Endodermal cell (in vitro differentiated cells): ENCODE measurements around the gene PSTPIP1. TPM values are rescaled to one million over a fixed set of nuclear protein-coding genes. Genes with fewer than 3 reads are reported as not detected.

ENCODE experiments used
- DNase-seq: peaks from one replicate; pipeline ENCODE4 v3.0.0-alpha.2; 2017
- H3K27ac ChIP-seq: 2 replicates; pipeline ENCODE4 v1.5.1; 2013; ENCODE audit warnings: mild to moderate bottlenecking, low read depth, low read length, moderate library complexity
- H3K27me3 ChIP-seq: 2 replicates; pipeline ENCODE4 v1.6.1; 2013; ENCODE audit warnings: mild to moderate bottlenecking, low read length, moderate library complexity; ENCODE audit not compliant: insufficient read depth, control insufficient read depth, poor library complexity, severe bottlenecking
- H3K36me3 ChIP-seq: 2 replicates; pipeline ENCODE4 v1.7.0; 2013; ENCODE audit warnings: mild to moderate bottlenecking, low read length, moderate library complexity; ENCODE audit not compliant: control insufficient read depth, insufficient read depth
- H3K4me1 ChIP-seq: one replicate; pipeline ENCODE4 v1.7.0; 2013; ENCODE audit warnings: low read length; ENCODE audit not compliant: control insufficient read depth, insufficient read depth
- H3K4me3 ChIP-seq: 2 replicates; pipeline ENCODE4 v1.5.1; 2013; ENCODE audit warnings: mild to moderate bottlenecking, low read length, moderate library complexity
- H3K9ac ChIP-seq: 2 replicates; pipeline ENCODE4 v1.6.1; 2013; ENCODE audit warnings: mild to moderate bottlenecking, low read length, moderate library complexity; ENCODE audit not compliant: poor library complexity, severe bottlenecking; ENCODE audit errors: extremely low read depth
- H3K9me3 ChIP-seq: 2 replicates; pipeline ENCODE4 v1.6.1; 2013; ENCODE audit warnings: mild to moderate bottlenecking, low read length, moderate library complexity; ENCODE audit not compliant: control insufficient read depth
- H3K27ac Mint-ChIP-seq: 2 replicates; pipeline ENCODE4 v1.8.0; 2020; ENCODE audit warnings: mixed read lengths
- H3K27me3 Mint-ChIP-seq: 2 replicates; pipeline ENCODE4 v1.8.0; 2021; ENCODE audit warnings: mild to moderate bottlenecking, mixed read lengths; ENCODE audit not compliant: insufficient read depth
- H3K36me3 Mint-ChIP-seq: 2 replicates; pipeline ENCODE4 v1.8.0; 2020; ENCODE audit warnings: low read depth, mixed read lengths
- H3K4me1 Mint-ChIP-seq: 2 replicates; pipeline ENCODE4 v1.8.0; 2020; ENCODE audit warnings: mixed read lengths
- H3K4me3 Mint-ChIP-seq: 2 replicates; pipeline ENCODE4 v1.8.0; 2020; ENCODE audit warnings: mild to moderate bottlenecking, moderate library complexity, mixed read lengths
- H3K9me3 Mint-ChIP-seq: 2 replicates; pipeline ENCODE4 v1.8.0; 2020; ENCODE audit warnings: mild to moderate bottlenecking, mixed read lengths
- WGBS, 2 experiments: methylation state at CpG; one replicate each; pipeline versions ENCODE4 v1.1.5 to v1.1.7; 2013; ENCODE audit warnings: missing lambda C conversion rate in 2 of 2, mixed read lengths in 1 of 2; ENCODE audit not compliant: insufficient coverage in 1 of 2, insufficient read length in 1 of 2; 5-methylcytosine and 5-hydroxymethylcytosine counted together
- total RNA-seq, 2 donors: library from RNA; stranded (reverse); fragmentation: NEBNext Ultra II Directional in 1 of 2; extraction: Animal tissue kit (Norgen Biotek cat#: 25700) in 1 of 2; gene quantifications; 2 replicates in 1 of 2; 3 replicates in 1 of 2; pipeline ENCODE4 v1.2.1, GENCODE V29; 2021
- TF ChIP-seq, protein P1 (sequence below): fragments of 200-600 bp; sonication (generic); conservative IDR thresholded peaks from 2 replicates; pipeline ENCODE4 v1.5.0; 2021; ENCODE audit warnings: antibody characterized with exemption, mild to moderate bottlenecking

The PSTPIP1 gene
- total RNA-seq, 2 donors from 2014 or later = 0.29 to 1.5 TPM

DNA sequence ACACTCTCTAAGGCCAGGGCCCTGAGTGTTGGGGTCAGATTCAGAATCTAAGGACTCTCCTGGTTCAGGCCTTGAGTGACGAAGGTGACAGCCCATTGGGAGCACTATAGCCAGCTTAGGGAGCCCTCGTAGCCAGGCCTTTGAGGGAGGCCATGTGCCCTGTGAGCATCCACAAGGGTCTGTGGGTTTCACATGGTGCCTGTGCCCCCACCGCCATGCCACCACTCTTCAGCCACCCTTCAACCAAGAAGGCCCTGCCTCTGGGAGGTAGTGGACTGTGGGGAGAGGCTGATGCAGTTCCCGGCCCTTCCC lies 38.4 kb downstream of the PSTPIP1 start:
- Histone ChIP-seq H3K4me1 (peaks cover 7% of the 10 kb centered on the region), H3K36me3 (no peaks in the 10 kb centered on the region), H3K27me3 (no peaks in the 10 kb centered on the region), H3K4me3 (no peak overlapping the region), H3K27ac (no peak overlapping the region), H3K9ac (no peak overlapping the region), H3K9me3 (no peaks in the 10 kb centered on the region)
- WGBS, 2 experiments = 83 to 97% methylated on average over 2 to 4 of the region's 4 CpGs
- Mint-ChIP-seq H3K27me3 (peaks cover 3% of the 10 kb centered on the region), H3K36me3 (peaks cover 12% of the 10 kb centered on the region), H3K4me1 (peaks cover 11% of the 10 kb centered on the region), H3K9me3 (peaks cover 11% of the 10 kb centered on the region), H3K27ac (peak overlapping the region; percentile 35), H3K4me3 (no peak overlapping the region)
- TF ChIP-seq, protein P1, sequence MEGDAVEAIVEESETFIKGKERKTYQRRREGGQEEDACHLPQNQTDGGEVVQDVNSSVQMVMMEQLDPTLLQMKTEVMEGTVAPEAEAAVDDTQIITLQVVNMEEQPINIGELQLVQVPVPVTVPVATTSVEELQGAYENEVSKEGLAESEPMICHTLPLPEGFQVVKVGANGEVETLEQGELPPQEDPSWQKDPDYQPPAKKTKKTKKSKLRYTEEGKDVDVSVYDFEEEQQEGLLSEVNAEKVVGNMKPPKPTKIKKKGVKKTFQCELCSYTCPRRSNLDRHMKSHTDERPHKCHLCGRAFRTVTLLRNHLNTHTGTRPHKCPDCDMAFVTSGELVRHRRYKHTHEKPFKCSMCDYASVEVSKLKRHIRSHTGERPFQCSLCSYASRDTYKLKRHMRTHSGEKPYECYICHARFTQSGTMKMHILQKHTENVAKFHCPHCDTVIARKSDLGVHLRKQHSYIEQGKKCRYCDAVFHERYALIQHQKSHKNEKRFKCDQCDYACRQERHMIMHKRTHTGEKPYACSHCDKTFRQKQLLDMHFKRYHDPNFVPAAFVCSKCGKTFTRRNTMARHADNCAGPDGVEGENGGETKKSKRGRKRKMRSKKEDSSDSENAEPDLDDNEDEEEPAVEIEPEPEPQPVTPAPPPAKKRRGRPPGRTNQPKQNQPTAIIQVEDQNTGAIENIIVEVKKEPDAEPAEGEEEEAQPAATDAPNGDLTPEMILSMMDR = no peak
- DNase-seq = no peak

GRCh38 chr15:77033729-77034671 lies 39.1 kb downstream of the PSTPIP1 start:
- H3K9me3 ChIP-seq = no peaks in the 10 kb centered on the region
- TF ChIP-seq, protein P1 = no peak
- Mint-ChIP-seq H3K27me3 (peaks cover 3% of the 10 kb centered on the region), H3K36me3 (peaks cover 12% of the 10 kb centered on the region), H3K9me3 (peaks cover 11% of the 10 kb centered on the region), H3K4me3 (no peak overlapping the region), H3K4me1 (peaks cover 11% of the 10 kb centered on the region), H3K27ac (peak overlapping the region; percentile 35)
- no peak overlapping the region for H3K4me3 ChIP-seq
- 87 to 89% methylated on average over 11 to 13 of the region's 13 CpGs for WGBS, 2 experiments
- H3K36me3 ChIP-seq = no peaks in the 10 kb centered on the region
- DNase-seq = no peak
- H3K27ac ChIP-seq = no peak overlapping the region
- no peak overlapping the region for H3K9ac ChIP-seq
- H3K4me1 ChIP-seq = peaks cover 7% of the 10 kb centered on the region
- H3K27me3 ChIP-seq = no peaks in the 10 kb centered on the region

DNA sequence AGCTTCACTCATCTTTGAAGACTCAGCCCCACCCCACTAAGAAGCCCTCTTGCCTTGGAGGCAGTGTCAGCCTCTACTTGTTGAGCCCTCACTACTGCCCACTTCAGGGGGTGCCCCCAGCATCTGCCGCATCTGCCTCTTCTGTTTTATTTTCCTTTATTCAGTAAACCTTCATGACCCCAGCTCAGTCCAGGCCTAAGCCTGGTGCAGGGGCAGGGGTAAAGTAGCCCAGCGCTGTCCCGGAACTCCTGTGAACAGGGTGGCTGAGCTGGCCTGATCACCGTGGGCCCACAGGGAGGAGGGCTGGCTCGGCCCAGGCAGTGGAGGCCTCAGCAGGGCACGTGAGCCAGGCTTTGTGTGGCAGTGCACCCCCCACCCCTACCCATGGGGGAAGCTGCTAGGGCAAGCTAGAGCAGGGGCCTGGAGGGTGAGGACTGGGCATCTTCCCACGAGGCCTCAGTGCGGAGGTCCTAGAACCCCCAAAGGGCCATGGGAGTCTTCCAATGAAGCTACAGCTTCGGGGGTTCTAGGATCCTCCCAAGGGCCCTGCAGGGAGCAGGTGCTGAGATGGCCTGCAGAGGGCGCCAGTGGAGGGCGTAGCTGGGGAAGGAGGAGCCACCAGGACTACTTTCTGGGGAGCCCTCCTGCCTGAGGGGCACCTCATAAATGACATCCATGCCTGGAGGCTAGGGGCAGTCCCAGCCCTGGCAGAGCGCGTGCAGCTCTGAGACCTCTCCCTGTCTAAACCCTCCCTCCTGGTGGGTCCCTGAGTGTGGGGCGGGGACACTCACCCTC lies 40.0 kb downstream of the PSTPIP1 start:
- peaks cover 12% of the 10 kb centered on the region for H3K36me3 Mint-ChIP-seq
- H3K9me3 Mint-ChIP-seq = peaks cover 11% of the 10 kb centered on the region
- Histone ChIP-seq H3K27ac (no peak overlapping the region), H3K36me3 (no peaks in the 10 kb centered on the region), H3K4me1 (peaks cover 7% of the 10 kb centered on the region), H3K9me3 (no peaks in the 10 kb centered on the region), H3K9ac (no peak overlapping the region), H3K4me3 (no peak overlapping the region), H3K27me3 (no peaks in the 10 kb centered on the region)
- DNase-seq = peak; percentile 87
- no peaks in the 10 kb centered on the region for H3K27me3 Mint-ChIP-seq
- H3K4me3 Mint-ChIP-seq = no peak overlapping the region
- peaks cover 11% of the 10 kb centered on the region for H3K4me1 Mint-ChIP-seq
- 87 to 91% methylated on average over 7 to 14 of the region's 14 CpGs for WGBS, 2 experiments
- no peak overlapping the region for H3K27ac Mint-ChIP-seq
- TF ChIP-seq, protein P1 = peak; percentile 90
